GM21825 (cell line): ENCODE results near the gene WDR93.

Experiments
- ATAC-seq: cut with Tn5 transposase; IDR thresholded peaks from one replicate; pipeline ENCODE4 v1.9.1; 2021; ENCODE audit warnings: mild to moderate bottlenecking, moderate library complexity; ENCODE audit not compliant: unreplicated experiment

Gene WDR93

DNA sequence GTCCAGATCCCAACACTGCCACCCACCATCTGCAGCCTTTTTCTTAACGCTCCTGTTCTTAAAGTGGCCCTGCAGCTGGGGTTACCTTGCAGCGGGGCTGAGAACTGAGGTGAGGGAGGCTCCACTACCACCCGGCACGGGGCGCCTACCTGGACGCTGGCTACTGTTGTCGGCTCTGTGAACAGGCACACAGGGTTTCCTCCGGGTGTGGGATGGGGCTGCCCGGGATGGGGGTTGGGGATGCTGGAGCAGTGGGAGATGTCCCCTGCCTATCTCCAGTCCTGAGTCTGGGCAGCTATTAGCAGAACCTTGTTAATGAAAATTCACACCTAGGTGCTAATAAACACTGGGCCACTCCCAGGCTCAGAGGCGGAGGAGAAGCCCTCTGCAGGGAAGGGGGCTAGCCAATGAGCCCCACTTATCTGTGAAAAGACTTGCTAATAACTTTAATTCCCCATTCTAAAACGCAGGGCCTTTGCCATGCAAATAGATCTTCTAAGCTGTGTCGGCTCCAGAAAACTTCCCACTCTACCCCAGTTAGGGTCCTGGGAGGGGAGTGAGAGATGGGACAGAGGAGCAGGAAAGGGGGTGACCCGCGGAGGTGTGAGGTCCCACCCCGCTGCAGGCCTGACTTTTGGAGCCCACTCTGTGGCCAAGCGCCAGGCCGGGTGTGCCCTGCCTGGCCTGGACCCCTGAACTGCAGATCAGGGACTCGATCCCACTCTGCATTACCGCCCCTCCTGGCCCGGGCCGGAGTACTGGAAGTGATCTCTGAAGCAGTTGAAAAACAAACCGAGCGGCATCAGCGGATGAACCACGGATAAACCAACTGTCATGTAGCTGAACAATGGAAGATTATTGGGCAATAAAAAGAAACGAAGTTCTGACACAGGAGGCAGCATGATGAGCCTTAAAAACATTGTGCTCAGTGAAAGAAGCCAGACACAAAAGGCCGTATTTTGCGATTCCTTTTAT is 57.4 kb downstream of the WDR93 start:
- ATAC-seq = no peak

GRCh38 chr15:89749054-89749453 is 58.4 kb downstream of the WDR93 start:
- ATAC-seq = no peak

GRCh38 chr15:89749526-89749925 is 58.9 kb downstream of the WDR93 start:
- no peak for ATAC-seq

GRCh38 chr15:89749951-89750559 is 59.4 kb downstream of the WDR93 start:
- peak; percentile 14 for ATAC-seq

- peak; percentile 81 for ATAC-seq
Measured at GRCh38 chr15:89750560-89751542, 60.2 kb downstream of the WDR93 start, which contains the start of gene MESP1. TSS of gene MESP1 (minus strand) at chr15:89751249. CDS start at chr15:89751231, 18 bp downstream.

GRCh38 chr15:89751748-89752147 is 61.1 kb downstream of the WDR93 start:
- ATAC-seq = no peak

DNA sequence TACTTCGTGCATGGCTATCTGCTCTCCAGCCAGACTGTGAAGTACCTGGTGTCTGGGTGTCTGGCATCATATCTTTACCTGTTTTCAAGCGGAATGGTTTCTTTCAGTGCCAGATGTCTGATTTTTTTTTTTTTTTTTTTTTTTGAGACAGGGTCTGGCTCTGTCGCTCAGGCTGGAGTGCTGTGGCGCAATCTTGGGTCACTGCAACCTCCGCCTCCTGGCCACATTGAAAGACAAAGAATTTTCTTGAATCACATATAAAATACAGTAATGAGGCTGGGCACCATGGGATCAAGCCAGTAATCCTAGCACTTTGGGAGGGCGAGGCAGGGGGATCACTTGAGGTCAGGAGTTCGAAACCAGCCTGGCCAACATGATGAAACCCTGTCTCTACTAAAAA is 63.2 kb downstream of the WDR93 start:
- no peak for ATAC-seq

DNA sequence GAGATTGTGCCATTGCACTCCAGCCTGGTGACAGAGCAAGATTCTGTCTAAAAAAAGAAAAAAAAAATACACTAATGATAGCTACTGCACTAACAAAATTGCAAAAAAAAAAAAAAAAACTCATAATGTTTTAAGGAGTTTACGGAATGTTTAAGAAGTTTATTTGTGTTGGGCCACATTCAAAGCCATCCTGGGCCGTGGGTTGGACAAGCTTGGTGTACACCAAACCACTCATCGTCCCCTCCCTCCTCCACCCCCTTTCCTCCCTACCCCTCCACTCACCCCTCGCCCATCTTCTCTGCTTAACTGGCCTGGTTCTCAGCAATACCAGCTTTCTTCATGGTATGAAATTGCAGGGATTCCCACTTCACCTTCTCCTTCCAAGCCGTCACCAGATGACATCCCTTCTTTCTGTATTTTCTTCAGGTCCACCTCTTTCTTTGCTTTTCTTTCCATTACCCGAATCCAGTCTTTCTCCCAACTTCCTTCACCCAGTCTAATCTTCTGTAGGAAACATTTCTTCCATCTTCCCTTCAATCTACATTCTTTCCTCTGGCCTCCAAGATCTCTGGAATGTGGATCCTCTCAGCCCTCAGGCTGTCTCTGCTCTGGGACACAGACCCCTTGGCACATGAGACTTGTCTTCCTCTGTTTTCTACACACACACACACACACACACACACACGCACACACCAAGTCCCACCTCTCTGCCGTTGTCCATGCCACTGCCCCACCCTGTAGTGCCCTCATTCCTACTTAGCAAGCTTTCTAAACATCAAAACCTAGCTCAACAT is 63.9 kb downstream of the WDR93 start:
- ATAC-seq = no peak

- ATAC-seq = no peak
Measured at GRCh38 chr15:89755701-89756100, 65.1 kb downstream of the WDR93 start.

DNA sequence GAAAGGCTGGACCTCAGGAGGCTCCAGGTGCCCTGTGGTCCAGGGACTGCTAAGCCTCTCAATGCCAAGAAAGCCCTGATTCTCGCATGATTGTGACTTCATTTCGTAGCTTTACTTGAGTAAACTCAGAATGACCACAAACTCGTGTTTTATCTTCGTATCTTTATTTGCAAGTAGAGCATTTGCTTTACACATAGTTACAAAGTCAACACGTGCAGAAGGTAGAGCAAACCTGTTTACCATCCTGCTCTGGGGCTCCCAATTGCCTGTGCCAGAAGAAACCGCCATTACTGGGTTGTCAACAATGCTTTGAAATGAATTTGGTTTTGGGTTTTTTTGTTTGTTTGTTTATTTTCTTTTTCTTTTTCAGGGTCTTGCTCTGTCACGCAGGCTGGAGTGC is 66.3 kb downstream of the WDR93 start:
- no peak for ATAC-seq

- ATAC-seq = no peak
Measured at GRCh38 chr15:89758283-89758682, 67.7 kb downstream of the WDR93 start.

GRCh38 chr15:89758981-89759380 is 68.4 kb downstream of the WDR93 start:
- no peak for ATAC-seq

GRCh38 chr15:89759835-89760234 is 69.2 kb downstream of the WDR93 start:
- no peak for ATAC-seq

DNA sequence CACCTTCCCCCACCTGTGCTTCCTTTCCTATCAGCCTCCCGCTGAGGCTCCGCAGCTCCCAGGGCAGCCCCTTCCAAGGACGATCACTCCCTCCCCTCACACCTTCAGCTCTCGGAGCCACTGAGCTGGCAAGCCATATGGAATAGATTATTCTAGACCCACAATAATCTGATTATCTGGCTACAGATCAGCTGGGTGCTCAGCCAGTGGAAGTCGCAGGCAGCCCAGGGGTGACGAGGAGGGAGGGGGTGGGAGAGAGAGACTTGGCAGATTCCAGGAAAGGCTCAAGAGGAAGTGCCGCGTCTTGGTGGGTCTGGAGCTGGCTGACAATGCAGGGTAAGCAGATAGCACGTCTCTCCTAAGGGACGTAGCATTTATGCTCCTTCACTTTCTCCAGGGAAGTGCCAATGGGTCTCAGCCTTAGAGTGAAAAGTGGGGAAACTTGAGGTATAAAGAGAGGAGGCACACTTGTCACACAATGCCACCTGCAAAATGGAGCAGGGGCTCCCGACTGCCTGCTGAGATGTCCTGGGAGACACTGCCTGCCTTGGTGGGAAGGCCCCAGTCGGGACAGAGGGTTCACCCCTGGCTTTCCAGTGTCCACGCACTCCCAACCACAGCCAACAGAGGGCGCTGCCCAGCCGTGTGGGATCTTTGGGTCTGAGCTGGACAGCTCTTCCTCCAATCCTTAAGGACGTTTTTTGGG is 69.8 kb downstream of the WDR93 start:
- ATAC-seq = peak; percentile 57

GRCh38 chr15:89761009-89761831 is 70.6 kb downstream of the WDR93 start:
- no peak for ATAC-seq

DNA sequence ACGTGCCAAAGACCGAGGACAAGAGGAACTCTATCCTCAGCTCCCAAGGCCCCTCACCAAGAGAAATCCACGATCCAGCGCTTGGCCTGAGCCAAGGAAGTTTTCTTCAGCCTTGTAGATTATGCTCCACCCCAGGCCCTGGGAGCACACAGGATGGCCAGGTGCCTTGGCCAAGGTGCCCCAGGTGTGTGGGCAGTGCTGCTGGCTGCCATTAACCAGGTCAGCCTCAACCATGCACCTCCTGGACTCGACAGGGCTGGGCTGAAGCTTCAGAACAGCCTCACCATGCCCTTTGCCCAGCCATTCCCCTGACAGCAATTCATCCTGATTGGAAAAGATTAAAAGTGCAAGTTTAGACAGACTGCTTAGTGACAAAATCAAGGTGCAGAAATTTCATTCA is 71.3 kb downstream of the WDR93 start:
- ATAC-seq = no peak

DNA sequence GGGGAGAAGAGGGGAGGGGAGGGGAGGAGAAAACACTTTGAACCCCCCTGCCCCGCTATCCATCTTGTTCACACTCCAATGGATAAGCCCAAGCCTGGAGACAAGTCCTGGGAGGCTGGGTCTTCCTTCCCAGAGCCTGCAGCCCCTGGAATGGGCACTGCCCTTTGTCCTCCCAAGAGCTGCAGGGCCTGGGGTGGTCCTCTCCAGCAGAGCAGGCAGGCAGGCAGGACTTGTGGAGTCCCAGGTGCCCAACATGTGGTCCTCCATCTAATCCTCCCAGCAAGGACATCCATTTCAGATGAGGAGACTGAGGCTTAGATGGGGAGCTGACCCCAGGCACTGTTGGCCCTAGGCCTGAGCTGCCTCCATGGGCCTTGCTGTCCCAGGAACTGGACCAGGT is 75.1 kb downstream of the WDR93 start:
- ATAC-seq = no peak
